Endothelial cell of umbilical vein (primary cell): ENCODE results near the gene ART5. TPM values are rescaled to one million over a fixed set of nuclear protein-coding genes. Genes with fewer than 3 reads are reported as not detected.

Source experiments
- BruUV-seq: library from RNA; stranded (reverse); fragments of 400-500 nt; replicated peaks from 2 replicates; lab custom pipeline; 2021; lab: Mats Ljungman, UMichigan
- CTCF ChIA-PET: fragments of 300-600, 350-600 bp; sonication (Branson Sonifier 250); formaldehyde crosslinking; loops from one replicate; lab custom pipeline; 2021; ENCODE audit warnings: antibody characterized with exemption, inconsistent platforms; lab: Charles Lee
- POLR2A ChIA-PET: fragments of 300-600, 350-600 bp; sonication (Branson Sonifier 250); formaldehyde crosslinking; loops from one replicate; lab custom pipeline; 2021; ENCODE audit warnings: antibody characterized with exemption, inconsistent platforms; lab: Charles Lee
- DNase-seq: peaks from one replicate; pipeline ENCODE4 v3.0.0-alpha.2; 2011; ENCODE audit warnings: low read depth, low spot score
- FAIRE-seq: peaks from 2 replicates; lab custom pipeline; 2011; peaks lifted over from hg19 to GRCh38; lab: Jason Lieb, UNC
- H2AFZ ChIP-seq: 2 replicates; pipeline ENCODE4 v1.6.0; 2012; ENCODE audit warnings: low read depth, low read length, control low read depth, inconsistent platforms
- H3K27ac ChIP-seq: 2 replicates; pipeline ENCODE4 v1.5.1; 2011; ENCODE audit warnings: low read depth, mild to moderate bottlenecking, control low read depth, low read length, moderate library complexity; ENCODE audit not compliant: insufficient read depth
- H3K27me3 ChIP-seq, 2 experiments: 2 replicates each; pipeline versions ENCODE4 v1.6.0 to v1.6.1; 2011; ENCODE audit warnings: low read length in 2 of 2, mixed read lengths in 1 of 2; ENCODE audit not compliant: control insufficient read depth in 2 of 2, insufficient read depth in 2 of 2
- H3K36me3 ChIP-seq, 2 experiments: 2 replicates in 1 of 2; 3 replicates in 1 of 2; pipeline ENCODE4 v1.5.1; 2011; ENCODE audit warnings: low read length in 2 of 2, mild to moderate bottlenecking in 1 of 2, moderate library complexity in 1 of 2; ENCODE audit not compliant: control insufficient read depth in 2 of 2, insufficient read depth in 2 of 2; ENCODE audit errors: extremely low read depth in 1 of 2
- H3K4me1 ChIP-seq: 3 replicates; pipeline ENCODE4 v1.5.1; 2011; ENCODE audit warnings: mild to moderate bottlenecking, low read length; ENCODE audit not compliant: control insufficient read depth, insufficient read depth; ENCODE audit errors: extremely low read depth
- H3K4me2 ChIP-seq: 2 replicates; pipeline ENCODE4 v1.6.1; 2011; ENCODE audit warnings: low read length, control low read depth, mixed read lengths; ENCODE audit not compliant: insufficient read depth
- H3K4me3 ChIP-seq, 3 experiments: fragments of 200-600 bp in 1 of 3; sonication (generic), shearing (Covaris generic) in 1 of 3; replicated peaks in 1 of 3; 2 replicates each; pipeline ENCODE4 v1.5.1; 2011 to 2016; ENCODE audit warnings: control low read depth in 3 of 3, low read length in 3 of 3, mild to moderate bottlenecking in 2 of 3, inconsistent platforms in 1 of 3, low read depth in 1 of 3, moderate library complexity in 1 of 3; ENCODE audit not compliant: insufficient read depth in 1 of 3
- H3K79me2 ChIP-seq: 2 replicates; pipeline ENCODE4 v1.6.0; 2012; ENCODE audit warnings: low read length, inconsistent platforms; ENCODE audit not compliant: control insufficient read depth, insufficient read depth
- H3K9ac ChIP-seq: replicated peaks from 2 replicates; pipeline ENCODE3; 2011; ENCODE audit warnings: low read length, control low read depth; ENCODE audit not compliant: insufficient read depth; ENCODE audit errors: extremely low read depth
- H3K9me1 ChIP-seq: replicated peaks from 3 replicates; pipeline ENCODE4 v1.6.0; 2011; ENCODE audit warnings: mild to moderate bottlenecking, low read length; ENCODE audit not compliant: control insufficient read depth, insufficient read depth; ENCODE audit errors: extremely low read depth
- H3K9me3 ChIP-seq: replicated peaks from 2 replicates; pipeline ENCODE4 v1.5.1; 2012; ENCODE audit warnings: low read length, inconsistent platforms; ENCODE audit not compliant: control insufficient read depth, insufficient read depth
- H4K20me1 ChIP-seq: replicated peaks from 2 replicates; pipeline ENCODE3; 2011; ENCODE audit warnings: mild to moderate bottlenecking, low read length; ENCODE audit not compliant: control insufficient read depth, insufficient read depth; ENCODE audit errors: extremely low read depth
- CTCF ChIP-seq, 2 donors: IDR thresholded peaks; 1 replicate in 1 of 2; 2 replicates in 1 of 2; pipeline ENCODE4 v1.5.1; 2011; ENCODE audit warnings: low read length in 2 of 2, mild to moderate bottlenecking in 2 of 2, moderate library complexity in 2 of 2, control low read depth in 1 of 2, inconsistent platforms in 1 of 2, low read depth in 1 of 2; ENCODE audit not compliant: insufficient read depth in 1 of 2; ENCODE audit errors: extremely low read depth in 1 of 2
- EZH2 ChIP-seq: IDR thresholded peaks from 2 replicates; pipeline ENCODE4 v1.6.1; 2012; ENCODE audit warnings: borderline replicate concordance, low read depth, mild to moderate bottlenecking, moderate library complexity, low read length, inconsistent platforms; ENCODE audit not compliant: severe bottlenecking
- FOS ChIP-seq: IDR thresholded peaks from 2 replicates; pipeline ENCODE4 v1.6.1; 2011; ENCODE audit warnings: mild to moderate bottlenecking, low read length, moderate library complexity, borderline replicate concordance; ENCODE audit not compliant: insufficient read depth
- GATA2 ChIP-seq: IDR thresholded peaks from 2 replicates; pipeline ENCODE4 v1.7.0; 2011; ENCODE audit warnings: low read depth, mild to moderate bottlenecking, moderate library complexity, mixed read lengths, low read length; ENCODE audit not compliant: insufficient read length, insufficient read depth
- JUN ChIP-seq: IDR thresholded peaks from 2 replicates; pipeline ENCODE4 v1.6.1; 2011; ENCODE audit warnings: borderline replicate concordance, low read depth; ENCODE audit not compliant: insufficient read length, insufficient read depth
- MAX ChIP-seq: IDR thresholded peaks from 2 replicates; pipeline ENCODE4 v1.6.1; 2011; ENCODE audit not compliant: insufficient read depth, insufficient read length
- MYC ChIP-seq: IDR thresholded peaks from one replicate; pipeline ENCODE4 v1.6.1; 2011; ENCODE audit warnings: mild to moderate bottlenecking, low read depth, low read length
- POLR2A ChIP-seq: IDR thresholded peaks from 2 replicates; pipeline ENCODE4 v1.6.1; 2012; ENCODE audit warnings: low read depth, mild to moderate bottlenecking, control low read depth, low read length
- POLR2AphosphoS5 ChIP-seq: IDR thresholded peaks from 2 replicates; pipeline ENCODE4 v1.6.1; 2012; ENCODE audit warnings: low read depth, mild to moderate bottlenecking, control low read depth, low read length, moderate library complexity; ENCODE audit not compliant: insufficient read depth
- dilution Hi-C: fragments of 300-500 bp; cut with MboI; formaldehyde crosslinking; loops from one replicate; pipeline ENCODE4 v1.15.0; 2019; ENCODE audit warnings: low sequenced_read_pairs; ENCODE audit not compliant: extremely low pct_ligation_motif_present
- intact Hi-C: fragments of 100-400 bp; cut with micrococcal nuclease; formaldehyde crosslinking; loops from one replicate; pipeline ENCODE4 v1.10.0; 2022
- polyA plus RNA-seq, 4 experiments: library from polyadenylated mRNA; depleted of rRNA in 3 of 4; stranded (reverse) in 3 of 4; unstranded in 1 of 4; fragments of >200 nt; gene quantifications; 2 replicates each; pipeline versions ENCODE4 v1.2.1 to v1.2.3, GENCODE V29; 2011 to 2012; ENCODE audit warnings: missing spikeins in 1 of 4
- total RNA-seq: library from RNA; stranded (reverse); gene quantifications from 2 replicates; pipeline ENCODE4 v1.2.3, GENCODE V29; 2021

Gene ART5
- total and polyA plus RNA-seq, 2 donors (not counting 3 experiments of a cell fraction or from before 2014, with no cell fraction given), result not detected

- Histone ChIP-seq H3K79me2 (no peaks in the 10 kb centered on the region), H4K20me1 (no peaks in the 10 kb centered on the region), H3K36me3 (no peaks in the 10 kb centered on the region), H3K27me3 (peaks cover 5% of the 10 kb centered on the region in 2 experiments), H2AFZ (no peak overlapping the region), H3K9me1 (no peaks in the 10 kb centered on the region), H3K9ac (no peak overlapping the region), H3K4me1 (no peaks in the 10 kb centered on the region), H3K4me3 (no peak overlapping the region), H3K9me3 (no peaks in the 10 kb centered on the region), H3K27ac (no peak overlapping the region), H3K4me2 (no peak overlapping the region)
- POLR2A ChIA-PET, result no interaction called here
- intact Hi-C loops, result no loop called here
- FAIRE-seq (no peak), DNase-seq (no peak)
- TF ChIP-seq MAX, result no peak
- TF ChIP-seq GATA2, result no peak
- TF ChIP-seq POLR2A, result no peak
- no peak for TF ChIP-seq JUN
- no peak for TF ChIP-seq POLR2AphosphoS5
- no peak for TF ChIP-seq FOS
- TF ChIP-seq EZH2, result no peak
- TF ChIP-seq CTCF (IDR thresholded peaks at IDR 0.05; ENCODE audit: extremely low read depth in 1 of 2, insufficient read depth in 1 of 2, low read depth in 1 of 2, low read length in 2 of 2), result no peak
- no peak for TF ChIP-seq MYC
- BruUV-seq, result no TSS peak
- CTCF ChIA-PET, result no interaction called here
- dilution Hi-C loops, result no loop called here
These were observed 18.1 kb upstream of the ART5 start for GRCh38 chr11:3659595-3660515.
